ENCODE measurements around the gene RNF39. TPM values are rescaled to one million over a fixed set of nuclear protein-coding genes. Genes with fewer than 3 reads are reported as not detected.
"Not testable (repeated sequence)": the region's sequence is repeated elsewhere in the genome, so short reads cannot be mapped to it uniquely, and the experiment has no call there.

The RNF39 gene
- total RNA-seq, 1 experiment from 2014 or later = 7.3 TPM

DNA sequence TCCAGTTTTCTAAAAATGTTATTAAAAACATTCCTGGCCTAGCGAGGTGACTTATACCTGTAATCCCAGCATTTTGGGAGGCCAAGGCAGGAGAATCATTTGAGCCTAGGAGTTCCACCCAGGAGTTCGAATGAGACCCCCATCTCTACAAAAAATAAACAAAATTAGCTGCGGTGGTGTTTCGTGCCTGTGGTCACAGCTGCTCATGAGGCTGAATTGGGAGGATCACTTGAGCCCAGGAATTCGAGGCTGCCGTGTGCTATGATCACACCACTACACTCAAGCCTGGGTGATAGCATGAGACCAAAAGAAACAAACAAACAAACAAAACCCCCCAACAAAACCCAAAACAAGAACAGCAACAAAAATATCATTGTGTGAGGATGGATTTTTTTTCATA, 34.3 kb downstream of the RNF39 start:
- no peak for DNase-seq
- Histone ChIP-seq H4K20me1 (ENCODE audit: insufficient read depth) (peaks cover 4% of the 10 kb centered on the region; the same call in 1 of the 2 replicates), H2AFZ (no peak overlapping the region), H3F3A (ENCODE audit: insufficient read depth, low read depth) (peaks cover 3% of the 10 kb centered on the region; the same call in 1 of the 2 replicates), H3K36me3 (ENCODE audit: low read depth) (no peaks in the 10 kb centered on the region), H3K9me2 (ENCODE audit: insufficient read depth) (no peaks in the 10 kb centered on the region), H3K79me2 (ENCODE audit: low read depth) (no peaks in the 10 kb centered on the region), H3K4me1 (replicated peaks; ENCODE audit: insufficient read depth) (no peaks in the 10 kb centered on the region), H3K27me3 (ENCODE audit: insufficient read depth, low read depth) (no peaks in the 10 kb centered on the region), H3K27ac (no peak overlapping the region), H3K9me3 (ENCODE audit: insufficient read depth, low read depth) (no peaks in the 10 kb centered on the region), H3K4me3 (no peak overlapping the region), H3K4me2 (no peak overlapping the region)
- ChIA-PET POLR2A (ENCODE audit: unreplicated experiment) (no interaction called here), CTCF (no interaction called here)
- no TSS peak for BruUV-seq (replicated peaks)
- intact Hi-C loops (cut with micrococcal nuclease; ENCODE audit: unreplicated experiment) = no loop called here
- TF ChIP-seq, protein P1, sequence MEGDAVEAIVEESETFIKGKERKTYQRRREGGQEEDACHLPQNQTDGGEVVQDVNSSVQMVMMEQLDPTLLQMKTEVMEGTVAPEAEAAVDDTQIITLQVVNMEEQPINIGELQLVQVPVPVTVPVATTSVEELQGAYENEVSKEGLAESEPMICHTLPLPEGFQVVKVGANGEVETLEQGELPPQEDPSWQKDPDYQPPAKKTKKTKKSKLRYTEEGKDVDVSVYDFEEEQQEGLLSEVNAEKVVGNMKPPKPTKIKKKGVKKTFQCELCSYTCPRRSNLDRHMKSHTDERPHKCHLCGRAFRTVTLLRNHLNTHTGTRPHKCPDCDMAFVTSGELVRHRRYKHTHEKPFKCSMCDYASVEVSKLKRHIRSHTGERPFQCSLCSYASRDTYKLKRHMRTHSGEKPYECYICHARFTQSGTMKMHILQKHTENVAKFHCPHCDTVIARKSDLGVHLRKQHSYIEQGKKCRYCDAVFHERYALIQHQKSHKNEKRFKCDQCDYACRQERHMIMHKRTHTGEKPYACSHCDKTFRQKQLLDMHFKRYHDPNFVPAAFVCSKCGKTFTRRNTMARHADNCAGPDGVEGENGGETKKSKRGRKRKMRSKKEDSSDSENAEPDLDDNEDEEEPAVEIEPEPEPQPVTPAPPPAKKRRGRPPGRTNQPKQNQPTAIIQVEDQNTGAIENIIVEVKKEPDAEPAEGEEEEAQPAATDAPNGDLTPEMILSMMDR (conservative IDR thresholded peaks at IDR 0.05) = no peak
- no peak for TF ChIP-seq EZH2 (IDR thresholded peaks at IDR 0.05; ENCODE audit: low read depth)

DNA sequence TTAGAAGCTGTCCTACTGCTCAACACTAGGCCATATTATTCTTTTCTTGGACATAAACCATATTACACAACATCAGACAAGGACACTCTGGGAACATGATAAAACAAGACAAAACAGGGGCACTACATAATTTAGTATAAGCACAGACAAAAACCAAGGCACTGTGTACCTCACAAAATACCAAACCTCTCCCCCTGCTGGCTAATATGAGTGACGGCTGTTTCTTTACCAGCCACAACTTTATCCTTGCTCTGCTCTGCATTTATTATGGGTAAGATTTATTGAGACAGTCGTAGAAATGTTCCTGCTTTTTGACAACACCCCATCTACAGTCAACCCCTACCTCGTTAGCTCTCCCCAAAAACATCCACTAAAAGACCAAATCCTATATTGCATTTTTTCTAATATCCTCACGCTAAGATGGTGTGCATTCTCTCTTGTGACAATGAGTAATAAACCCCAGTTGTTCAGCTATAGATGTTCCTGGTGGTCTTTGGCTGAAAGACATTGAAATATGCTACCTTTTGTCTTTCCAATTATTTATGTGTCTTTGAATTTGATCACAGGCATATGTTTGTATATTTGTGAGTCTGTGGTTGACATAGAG, 38.3 kb downstream of the RNF39 start:
- intact Hi-C loops (cut with micrococcal nuclease; ENCODE audit: unreplicated experiment) = no loop called here
- no peak for DNase-seq

DNA sequence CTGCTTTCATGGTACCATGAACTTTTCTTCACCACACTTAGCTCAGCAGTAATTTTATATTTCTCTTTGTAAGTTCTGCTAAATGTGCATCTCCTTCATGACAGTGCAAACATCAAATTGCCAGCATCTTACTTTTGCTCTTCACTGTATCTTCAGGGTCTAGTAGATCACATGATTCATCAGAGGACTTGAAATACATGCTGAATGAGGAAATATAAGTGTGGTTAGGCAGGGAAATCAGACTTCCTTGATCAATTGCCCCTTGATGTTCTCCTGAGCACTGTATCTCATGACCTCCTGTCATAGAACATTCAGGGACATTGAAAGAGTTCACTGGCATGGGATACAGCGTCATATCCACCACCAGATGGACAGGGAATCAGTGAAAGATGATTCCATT, 39.8 kb downstream of the RNF39 start:
- ChIA-PET POLR2A (ENCODE audit: unreplicated experiment) (no interaction called here), CTCF (no interaction called here)
- no TSS peak for BruUV-seq (replicated peaks)

More for the DNA sequence above, 38.3 kb downstream of the RNF39 start:
- H3K4me3 ChIP-seq = no peak overlapping the region
- no TSS peak for BruUV-seq (replicated peaks)
- no peak overlapping the region for H3K4me2 ChIP-seq
- ChIA-PET POLR2A (ENCODE audit: unreplicated experiment) (interaction anchor here (0.7 kb wide), 1 partner anchor 117 kb away, joined by 3 read pairs; no protein-coding TSS in a partner anchor), CTCF (no interaction called here)
- no peak overlapping the region for H3K27ac ChIP-seq
- H3K36me3 ChIP-seq (ENCODE audit: low read depth) = 0 out of 2 replicates have a peak, but pooled peaks cover 5% of the 10 kb centered on the region
- TF ChIP-seq EZH2 (IDR thresholded peaks at IDR 0.05; ENCODE audit: low read depth) = no peak
- TF ChIP-seq, protein P1 (conservative IDR thresholded peaks at IDR 0.05) = peak; percentile 67
- H3K4me1 ChIP-seq (replicated peaks; ENCODE audit: insufficient read depth) = no peaks in the 10 kb centered on the region
- H4K20me1 ChIP-seq (ENCODE audit: insufficient read depth) = peaks cover 4% of the 10 kb centered on the region; the same call in 1 of the 2 replicates
- no peaks in the 10 kb centered on the region for H3K9me3 ChIP-seq (ENCODE audit: insufficient read depth, low read depth)
- H3K79me2 ChIP-seq (ENCODE audit: low read depth) = no peaks in the 10 kb centered on the region
- H3K9me2 ChIP-seq (ENCODE audit: insufficient read depth) = no peaks in the 10 kb centered on the region
- H2AFZ ChIP-seq = no peak overlapping the region
- H3F3A ChIP-seq (ENCODE audit: insufficient read depth, low read depth) = no peaks in the 10 kb centered on the region
- no peaks in the 10 kb centered on the region for H3K27me3 ChIP-seq (ENCODE audit: insufficient read depth, low read depth)

GRCh38 chr6:30033440-30033839, 42.1 kb downstream of the RNF39 start:
- H3K27ac ChIP-seq; DNase-seq; POLR2A ChIA-PET (ENCODE audit: unreplicated experiment); H3K4me1 ChIP-seq (replicated peaks; ENCODE audit: insufficient read depth); BruUV-seq (replicated peaks); H3K9me2 ChIP-seq (ENCODE audit: insufficient read depth); H3K4me3 ChIP-seq; H3K4me2 ChIP-seq; H3K27me3 ChIP-seq (ENCODE audit: insufficient read depth, low read depth); H3K9me3 ChIP-seq (ENCODE audit: insufficient read depth, low read depth); H4K20me1 ChIP-seq (ENCODE audit: insufficient read depth); intact Hi-C loops (cut with micrococcal nuclease; ENCODE audit: unreplicated experiment); CTCF ChIA-PET; H2AFZ ChIP-seq; H3K79me2 ChIP-seq (ENCODE audit: low read depth); H3F3A ChIP-seq (ENCODE audit: insufficient read depth, low read depth); H3K36me3 ChIP-seq (ENCODE audit: low read depth): not testable (repeated sequence)

More for the DNA sequence above, 39.8 kb downstream of the RNF39 start:
- no peaks in the 10 kb centered on the region for H3F3A ChIP-seq (ENCODE audit: insufficient read depth, low read depth)
- intact Hi-C loops (cut with micrococcal nuclease; ENCODE audit: unreplicated experiment) = no loop called here
- H3K27me3 ChIP-seq (ENCODE audit: insufficient read depth, low read depth) = no peaks in the 10 kb centered on the region
- 0 out of 2 replicates have a peak, but pooled peaks cover 5% of the 10 kb centered on the region for H3K36me3 ChIP-seq (ENCODE audit: low read depth)
- no peak for DNase-seq
- no peak overlapping the region for H2AFZ ChIP-seq
- TF ChIP-seq, protein P1 (conservative IDR thresholded peaks at IDR 0.05) = no peak
- no peak for TF ChIP-seq EZH2 (IDR thresholded peaks at IDR 0.05; ENCODE audit: low read depth)
- no peak overlapping the region for H3K27ac ChIP-seq
- H3K4me2 ChIP-seq = no peak overlapping the region
- H4K20me1 ChIP-seq (ENCODE audit: insufficient read depth) = peaks cover 4% of the 10 kb centered on the region; the same call in 1 of the 2 replicates
- H3K4me3 ChIP-seq = no peak overlapping the region
- no peaks in the 10 kb centered on the region for H3K9me2 ChIP-seq (ENCODE audit: insufficient read depth)
- H3K79me2 ChIP-seq (ENCODE audit: low read depth) = no peaks in the 10 kb centered on the region
- H3K9me3 ChIP-seq (ENCODE audit: insufficient read depth, low read depth) = no peaks in the 10 kb centered on the region
- H3K4me1 ChIP-seq (replicated peaks; ENCODE audit: insufficient read depth) = no peaks in the 10 kb centered on the region
